GM21576 (cell line): ENCODE data around the gene TPO.

ENCODE experiments used
- ATAC-seq: cut with Tn5 transposase; IDR thresholded peaks from one replicate; pipeline ENCODE4 v1.9.1; 2021; ENCODE audit warnings: mild to moderate bottlenecking, moderate library complexity; ENCODE audit not compliant: unreplicated experiment

Gene TPO

DNA sequence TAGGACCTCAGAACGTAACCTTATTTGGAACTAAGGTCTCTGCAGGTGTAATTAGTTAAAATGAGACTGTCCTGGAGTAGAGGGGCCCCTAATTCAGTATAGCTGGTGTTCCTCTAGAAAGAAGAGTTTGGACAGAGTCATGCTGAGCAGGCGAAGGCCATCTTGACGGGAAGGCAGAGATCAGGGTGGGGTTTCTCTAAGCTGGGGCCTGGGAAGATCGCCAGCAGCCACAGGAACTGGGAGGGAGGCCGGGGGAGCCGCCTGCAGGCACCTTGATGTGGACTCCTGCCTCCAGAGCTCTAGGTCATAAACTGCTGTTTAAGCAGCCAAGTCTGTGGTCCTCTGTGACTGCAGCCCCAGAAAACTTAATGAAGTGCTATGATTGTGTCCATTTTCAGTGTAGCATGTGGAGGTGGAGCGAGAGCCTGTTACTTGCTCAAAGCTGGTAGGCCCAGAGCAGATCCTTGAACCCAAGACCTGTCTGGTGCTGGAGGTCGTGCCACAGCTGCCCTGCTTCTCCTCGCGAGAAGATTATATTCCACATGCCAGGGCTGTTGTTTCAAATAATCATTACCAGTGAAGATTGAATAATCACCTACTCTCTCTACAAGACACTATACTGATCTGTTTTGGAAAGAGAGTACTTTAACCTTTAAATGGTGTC, 105.7 kb downstream of the TPO start:
- ATAC-seq: no peak

- ATAC-seq: no peak
Observed at GRCh38 chr2:1521191-1521877, 108.1 kb downstream of the TPO start.

DNA sequence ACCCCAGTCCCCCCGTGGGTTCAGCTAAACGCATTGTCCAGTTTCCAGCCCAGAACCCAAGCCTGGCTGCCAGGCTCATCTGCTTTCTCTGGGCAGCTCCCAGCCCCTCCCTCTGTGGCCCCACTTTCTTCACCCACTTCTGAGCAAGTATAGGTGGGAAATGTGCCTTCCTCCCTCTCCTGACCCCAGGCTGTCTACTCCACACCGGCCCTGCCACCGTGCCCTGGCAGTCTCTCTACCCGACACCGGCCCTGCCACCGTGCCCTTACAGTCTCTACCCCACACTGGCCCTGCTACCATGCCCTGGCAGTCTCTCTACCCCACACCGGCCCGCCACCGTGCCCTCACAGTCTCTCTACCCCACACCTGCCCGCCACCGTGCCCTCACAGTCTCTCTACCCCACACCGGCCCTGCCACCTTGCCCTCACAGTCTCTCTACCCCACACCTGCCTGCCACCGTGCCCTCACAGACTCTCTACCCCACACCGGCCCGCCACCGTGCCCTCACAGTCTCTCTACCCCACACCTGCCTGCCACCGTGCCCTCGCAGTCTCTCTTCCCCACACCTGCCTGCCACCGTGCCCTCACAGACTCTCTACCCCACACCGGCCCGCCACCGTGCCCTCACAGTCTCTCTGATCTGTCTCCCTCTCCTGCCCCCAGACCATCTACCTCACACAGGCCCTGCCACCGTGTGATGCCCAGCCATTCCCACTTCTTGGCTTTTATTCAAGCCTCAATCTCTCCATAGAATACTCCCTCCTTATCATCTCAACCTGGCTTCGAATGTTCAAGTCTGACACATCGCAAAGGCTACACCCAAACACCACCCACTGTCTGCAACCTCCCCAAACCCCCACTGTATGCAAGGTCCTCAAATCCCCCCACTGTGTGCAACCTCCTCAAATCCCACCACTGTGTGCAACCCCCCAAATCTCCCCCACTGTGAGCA, 108.9 kb downstream of the TPO start:
- no peak for ATAC-seq

DNA sequence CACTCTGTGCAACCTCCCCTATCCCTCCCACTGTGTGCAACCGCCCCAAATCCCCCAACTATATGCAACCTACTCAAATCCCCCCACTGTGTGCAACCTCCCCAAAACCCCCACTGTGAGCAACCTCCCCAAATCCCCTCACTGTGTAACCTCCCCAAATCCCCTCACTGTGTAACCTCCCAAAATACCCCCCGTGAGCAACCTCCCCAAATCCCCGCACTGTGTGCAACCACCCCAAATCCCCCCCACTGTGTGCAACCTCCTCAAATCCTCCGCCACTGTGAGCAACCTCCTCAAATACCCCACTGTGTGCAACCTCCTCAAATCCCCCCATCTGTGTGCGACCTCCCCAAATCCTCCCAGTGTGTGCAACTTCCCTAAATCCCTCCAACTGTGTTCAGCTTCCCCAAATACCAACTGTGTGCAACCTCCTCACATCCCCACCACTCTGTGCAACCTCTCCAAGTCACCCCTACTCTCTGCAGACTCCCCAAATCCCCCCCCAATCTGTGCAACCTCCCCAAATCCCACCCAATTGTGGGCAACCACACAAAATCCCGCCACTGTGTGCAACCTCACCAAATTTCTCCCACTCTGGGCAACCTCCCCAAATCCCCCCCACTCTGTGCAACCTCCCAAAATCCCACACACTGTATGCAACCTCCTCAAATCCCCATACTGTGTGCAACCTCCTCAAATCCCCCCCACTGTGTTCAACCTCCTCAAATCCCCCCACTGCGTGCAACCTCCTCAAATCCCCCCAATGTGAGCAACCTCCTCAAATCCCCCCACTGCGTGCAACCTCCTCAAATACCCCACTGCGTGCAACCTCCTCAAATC, 114.1 kb downstream of the TPO start:
- ATAC-seq: no peak

GRCh38 chr2:1528273-1529064, 115.2 kb downstream of the TPO start:
- no peak for ATAC-seq

DNA sequence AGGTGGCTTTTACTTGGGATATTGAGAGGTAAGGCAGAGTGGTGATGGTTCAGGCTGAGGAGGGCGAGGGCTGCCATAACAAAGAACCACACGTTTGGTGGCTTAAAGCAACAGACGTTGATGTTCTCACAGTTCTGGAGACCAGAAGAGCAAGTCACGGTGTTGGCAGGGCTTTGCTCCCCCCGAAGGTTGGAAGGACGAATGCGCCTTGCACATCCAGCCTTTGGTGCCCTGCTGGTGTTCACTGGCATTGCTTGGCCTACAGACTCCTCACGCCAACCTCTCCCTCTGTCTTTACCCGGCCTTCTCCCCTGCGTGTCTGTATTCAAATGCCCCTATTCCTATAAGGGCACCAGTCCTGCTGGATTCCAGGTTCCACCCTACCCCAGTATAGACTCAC, 125.4 kb downstream of the TPO start:
- no peak for ATAC-seq

GRCh38 chr2:1539441-1539840, 126.2 kb downstream of the TPO start:
- no peak for ATAC-seq

DNA sequence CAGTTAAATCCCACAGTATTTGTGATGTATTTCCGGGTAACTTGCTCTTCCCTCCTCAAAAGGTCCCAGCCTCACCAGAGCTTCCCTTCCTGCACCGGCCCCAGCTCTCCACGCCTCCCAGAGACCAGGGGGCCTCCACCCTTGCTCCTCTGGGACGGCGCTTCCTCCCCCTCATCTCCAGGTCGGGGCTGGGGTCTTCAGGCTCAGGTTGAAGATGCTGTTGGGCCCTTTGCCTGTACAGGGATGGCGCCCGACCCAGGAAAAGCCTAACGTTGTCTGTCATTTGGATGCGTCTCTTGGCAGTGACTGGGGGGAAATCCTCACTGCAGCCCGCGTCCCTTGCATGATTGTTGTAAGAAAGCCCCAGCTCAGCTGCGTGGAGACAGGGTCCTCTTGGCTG, 126.7 kb downstream of the TPO start:
- no peak for ATAC-seq

DNA sequence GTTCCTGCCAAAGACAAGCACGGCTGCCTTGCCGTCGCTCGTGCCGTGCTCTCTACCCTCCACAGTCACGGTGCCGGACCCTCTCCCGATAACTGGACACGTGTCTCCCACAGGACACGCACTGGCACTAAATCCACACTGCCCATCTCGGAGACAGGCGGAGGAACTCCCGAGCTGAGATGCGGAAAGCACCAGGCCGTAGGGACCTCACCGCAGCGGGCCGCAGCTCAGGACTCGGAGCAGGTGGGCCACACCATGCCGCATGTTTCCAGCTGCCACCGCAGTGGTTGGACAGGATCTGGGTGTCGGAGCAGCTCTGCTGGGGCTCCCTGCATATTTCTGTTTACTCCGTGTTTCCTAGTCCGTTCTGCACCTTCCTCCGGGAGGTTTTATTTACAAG, 127.2 kb downstream of the TPO start:
- no peak for ATAC-seq

DNA sequence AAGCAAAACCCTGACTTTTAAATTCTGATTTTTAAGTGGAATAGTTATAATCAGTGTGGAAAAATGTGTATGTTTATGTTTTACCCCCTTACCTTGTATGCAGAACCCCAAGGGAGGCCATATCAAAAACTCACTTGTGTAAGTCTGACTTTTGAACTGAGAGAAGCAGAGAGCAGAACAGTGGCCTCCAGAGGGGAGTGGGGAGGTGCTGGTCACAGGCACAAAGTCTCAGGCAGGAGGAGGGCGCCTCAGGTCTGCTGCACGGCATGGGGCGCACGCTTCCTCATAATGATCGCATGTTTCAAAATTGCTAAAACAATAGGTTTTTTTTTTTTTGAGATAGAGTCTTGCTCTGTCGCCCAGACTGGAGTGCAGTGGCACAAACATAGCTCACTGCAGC, 127.8 kb downstream of the TPO start:
- ATAC-seq: no peak

- ATAC-seq: no peak
Observed at GRCh38 chr2:1541819-1542475, 128.7 kb downstream of the TPO start.

DNA sequence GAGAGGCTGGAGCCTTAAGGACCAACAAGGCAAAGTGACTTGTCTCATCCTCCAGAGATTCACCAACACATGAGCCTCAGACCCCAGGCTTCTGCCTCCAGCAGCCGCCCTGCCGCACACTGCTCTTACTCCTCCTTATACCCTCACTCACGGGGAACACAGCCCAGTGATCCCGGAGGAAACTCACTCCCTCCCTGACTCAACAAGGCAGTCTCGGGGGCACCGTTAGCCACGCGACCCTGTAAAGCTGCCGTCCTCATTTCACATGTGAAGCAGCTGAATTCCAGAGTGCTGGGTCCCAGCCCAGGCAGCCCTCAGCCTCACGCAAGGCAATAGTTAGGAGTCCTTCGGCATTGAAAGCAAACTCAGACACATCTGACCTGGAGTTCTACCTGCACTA, 129.7 kb downstream of the TPO start:
- ATAC-seq: no peak

DNA sequence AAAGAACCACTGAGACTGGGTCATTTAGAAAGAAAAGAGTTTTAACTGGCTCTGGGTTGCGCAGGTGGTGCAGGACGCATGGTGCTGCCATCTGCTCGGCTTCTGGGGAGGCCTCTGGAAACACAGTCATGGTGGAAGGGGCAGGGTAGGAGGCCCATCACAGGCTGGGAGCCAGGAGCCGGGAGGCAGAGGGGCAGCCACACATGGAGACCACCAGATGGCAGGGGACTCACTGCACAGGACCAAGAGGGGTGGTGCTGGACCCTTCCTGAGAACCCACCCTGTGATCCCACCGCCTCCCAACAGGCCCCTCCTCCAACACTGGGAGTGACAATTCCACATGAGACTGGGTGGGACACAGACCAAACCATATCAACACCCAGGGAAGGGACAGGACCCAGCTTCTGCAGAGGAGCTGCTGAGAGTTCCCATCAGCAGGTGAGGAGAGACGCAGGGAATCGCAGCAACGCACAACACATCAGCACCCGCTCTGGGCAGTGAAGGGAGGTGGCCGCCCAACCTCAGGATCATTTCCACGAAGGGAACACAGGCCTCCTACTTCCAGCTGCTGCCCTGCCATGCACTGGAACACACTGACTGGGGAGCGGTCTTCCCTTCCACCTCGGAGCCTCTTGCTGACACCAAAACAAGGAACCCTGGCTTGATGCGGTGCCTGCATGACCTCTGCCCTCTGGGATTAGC, 130.7 kb downstream of the TPO start:
- ATAC-seq: no peak

GRCh38 chr2:1544478-1545069, 131.3 kb downstream of the TPO start:
- no peak for ATAC-seq

GRCh38 chr2:1546023-1546591, 132.8 kb downstream of the TPO start:
- ATAC-seq: no peak

DNA sequence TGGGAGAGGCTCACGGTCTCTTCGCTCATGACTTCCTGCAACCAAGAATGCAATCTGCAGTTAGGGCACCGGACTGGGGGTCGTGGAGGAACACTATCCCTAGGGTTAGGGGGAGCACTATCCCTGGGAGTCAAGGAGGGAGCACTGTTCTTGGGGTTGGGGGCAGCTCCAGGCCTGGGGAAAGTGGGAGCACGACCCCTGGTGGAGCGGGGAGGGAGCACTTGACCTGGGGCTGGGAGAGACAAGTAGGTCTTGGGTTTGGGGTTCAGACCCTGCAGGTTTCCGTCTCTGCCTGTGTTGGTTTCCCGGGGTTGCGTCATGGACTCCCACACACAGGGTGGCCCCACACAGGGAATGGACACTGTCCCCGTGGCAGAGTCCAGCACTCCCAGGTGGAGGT, 133.6 kb downstream of the TPO start:
- ATAC-seq: no peak

GRCh38 chr2:1548910-1549673, 135.8 kb downstream of the TPO start:
- no peak for ATAC-seq
